GM19455 (cell line): Measurements from ENCODE around the gene RNF115.
"Not testable (repeated sequence)": the region's sequence is repeated elsewhere in the genome, so short reads cannot be mapped to it uniquely, and the experiment has no call there.

ENCODE experiments used
- ATAC-seq: cut with Tn5 transposase; IDR thresholded peaks from one replicate; pipeline ENCODE4 v1.9.1; 2021; ENCODE audit not compliant: unreplicated experiment

The RNF115 gene

GRCh38 chr1:145782272-145783099 is 41.4 kb downstream of the RNF115 start:
- no peak for ATAC-seq

GRCh38 chr1:145778146-145778540 is 45.8 kb downstream of the RNF115 start:
- no peak for ATAC-seq

- ATAC-seq: no peak
These were observed 46.3 kb downstream of the RNF115 start for GRCh38 chr1:145777357-145778145.

- ATAC-seq: no peak
These were observed 50.5 kb downstream of the RNF115 start for GRCh38 chr1:145773423-145773822.

- ATAC-seq: no peak
These were observed 52.8 kb downstream of the RNF115 start for GRCh38 chr1:145771056-145771455.

GRCh38 chr1:145768004-145768403 is 55.9 kb downstream of the RNF115 start:
- ATAC-seq: not testable (repeated sequence)

GRCh38 chr1:145766926-145767325 is 57.0 kb downstream of the RNF115 start:
- not testable (repeated sequence) for ATAC-seq

- not testable (repeated sequence) for ATAC-seq
These were observed 58.1 kb downstream of the RNF115 start for GRCh38 chr1:145765585-145766360.

GRCh38 chr1:145765127-145765526 is 58.8 kb downstream of the RNF115 start:
- ATAC-seq: not testable (repeated sequence)

- ATAC-seq: not testable (repeated sequence)
These were observed 59.5 kb downstream of the RNF115 start for GRCh38 chr1:145764231-145764940.

GRCh38 chr1:145762001-145762400 is 61.9 kb downstream of the RNF115 start:
- not testable (repeated sequence) for ATAC-seq

GRCh38 chr1:145761498-145761897 is 62.4 kb downstream of the RNF115 start:
- ATAC-seq: not testable (repeated sequence)

- not testable (repeated sequence) for ATAC-seq
These were observed 63.4 kb downstream of the RNF115 start for GRCh38 chr1:145760395-145760949.

- no peak for ATAC-seq
These were observed 64.2 kb downstream of the RNF115 start for GRCh38 chr1:145759721-145760120.

GRCh38 chr1:145758575-145758974 is 65.3 kb downstream of the RNF115 start:
- ATAC-seq: no peak

GRCh38 chr1:145758116-145758515 is 65.8 kb downstream of the RNF115 start:
- ATAC-seq: no peak

GRCh38 chr1:145757420-145757819 is 66.5 kb downstream of the RNF115 start:
- no peak for ATAC-seq

GRCh38 chr1:145751491-145752037 is 72.3 kb downstream of the RNF115 start:
- ATAC-seq: no peak

- ATAC-seq: no peak
These were observed 73.5 kb downstream of the RNF115 start for GRCh38 chr1:145750426-145750825.
